ENCODE results near the gene GPR183. TPM values are rescaled to one million over a fixed set of nuclear protein-coding genes. Genes with fewer than 3 reads are reported as not detected.
A peak's percentile ranks its signal among the peaks of the same experiment; 100 is the strongest.

The GPR183 gene
- total RNA-seq, 1 experiment from 2014 or later, result not detected

DNA sequence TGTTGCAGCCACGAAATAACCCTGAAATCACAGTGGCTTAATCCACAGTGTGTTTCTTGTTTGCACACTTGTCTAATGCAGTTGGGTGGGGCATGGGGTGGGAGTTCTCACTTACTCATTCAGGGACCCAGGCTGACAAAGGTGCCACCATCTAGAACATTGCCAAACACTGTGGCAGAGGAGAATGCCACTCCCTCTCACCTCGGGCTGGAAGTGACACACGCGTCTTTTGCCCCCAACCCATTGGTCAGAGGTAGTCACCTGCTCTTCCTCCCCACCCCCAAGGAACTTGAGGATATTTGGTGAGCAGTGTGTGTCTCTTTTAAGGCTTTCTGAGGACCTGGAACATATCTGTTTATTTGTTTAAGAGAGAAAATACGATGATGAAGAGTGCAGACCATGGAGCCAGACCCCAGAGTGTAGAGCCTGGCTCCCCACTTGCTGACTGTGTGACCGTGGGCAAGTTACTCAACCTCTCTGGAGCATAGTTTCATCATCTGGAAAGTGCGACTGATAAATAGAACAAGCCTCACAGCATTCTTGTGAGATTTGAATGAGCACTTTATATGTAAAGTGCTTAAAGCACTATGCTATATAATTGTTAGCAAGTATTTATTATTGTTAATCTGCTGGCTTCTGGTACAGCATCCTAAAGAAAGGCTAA lies 17.4 kb downstream of the GPR183 start:
- intact Hi-C loops (cut with micrococcal nuclease), result no loop called here
- H3K4me1 Mint-ChIP-seq (ENCODE audit: insufficient read depth, unreplicated experiment), result no peaks in the 10 kb centered on the region
- H3K27me3 Mint-ChIP-seq (ENCODE audit: insufficient read depth, unreplicated experiment), result no peaks in the 10 kb centered on the region
- H3K9me3 Mint-ChIP-seq (ENCODE audit: unreplicated experiment), result no peaks in the 10 kb centered on the region
- CTCF ChIA-PET, result interaction anchor here (1.8 kb wide), 1 partner anchor 147 kb away, joined by 6 read pairs; no protein-coding TSS in a partner anchor
- peaks cover 39% of the 10 kb centered on the region for H3K36me3 Mint-ChIP-seq (ENCODE audit: insufficient read depth, unreplicated experiment)
- DNase-seq (ENCODE audit: unreplicated experiment), result no peak
- POLR2A ChIA-PET, result no interaction called here
- H3K27ac Mint-ChIP-seq (ENCODE audit: low read depth, unreplicated experiment), result no peak overlapping the region
- H3K4me3 Mint-ChIP-seq (ENCODE audit: unreplicated experiment), result no peak overlapping the region
- TF ChIP-seq, protein P1, sequence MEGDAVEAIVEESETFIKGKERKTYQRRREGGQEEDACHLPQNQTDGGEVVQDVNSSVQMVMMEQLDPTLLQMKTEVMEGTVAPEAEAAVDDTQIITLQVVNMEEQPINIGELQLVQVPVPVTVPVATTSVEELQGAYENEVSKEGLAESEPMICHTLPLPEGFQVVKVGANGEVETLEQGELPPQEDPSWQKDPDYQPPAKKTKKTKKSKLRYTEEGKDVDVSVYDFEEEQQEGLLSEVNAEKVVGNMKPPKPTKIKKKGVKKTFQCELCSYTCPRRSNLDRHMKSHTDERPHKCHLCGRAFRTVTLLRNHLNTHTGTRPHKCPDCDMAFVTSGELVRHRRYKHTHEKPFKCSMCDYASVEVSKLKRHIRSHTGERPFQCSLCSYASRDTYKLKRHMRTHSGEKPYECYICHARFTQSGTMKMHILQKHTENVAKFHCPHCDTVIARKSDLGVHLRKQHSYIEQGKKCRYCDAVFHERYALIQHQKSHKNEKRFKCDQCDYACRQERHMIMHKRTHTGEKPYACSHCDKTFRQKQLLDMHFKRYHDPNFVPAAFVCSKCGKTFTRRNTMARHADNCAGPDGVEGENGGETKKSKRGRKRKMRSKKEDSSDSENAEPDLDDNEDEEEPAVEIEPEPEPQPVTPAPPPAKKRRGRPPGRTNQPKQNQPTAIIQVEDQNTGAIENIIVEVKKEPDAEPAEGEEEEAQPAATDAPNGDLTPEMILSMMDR (IDR thresholded peaks at IDR 0.05; ENCODE audit: unreplicated experiment), result no peak
- no TSS peak for BruUV-seq (replicated peaks)

DNA sequence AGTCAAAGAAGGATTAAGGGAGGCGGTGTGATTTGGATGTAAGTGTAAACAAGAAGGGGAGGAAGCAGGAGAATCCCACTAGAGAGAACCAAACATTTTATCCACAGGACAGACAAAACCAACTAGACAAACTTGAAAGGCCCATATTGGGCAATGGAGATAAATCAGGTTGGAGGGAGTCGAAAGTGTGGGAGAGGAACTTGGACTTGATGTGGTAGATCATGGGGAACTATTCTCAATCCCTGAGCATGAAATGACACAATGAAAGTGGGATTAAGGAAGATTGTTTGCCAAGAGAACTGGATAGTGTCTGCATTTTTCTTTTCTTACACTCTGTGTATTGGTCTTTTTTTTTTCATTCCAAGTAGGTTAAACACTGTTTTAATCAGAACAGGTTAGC lies 17.9 kb downstream of the GPR183 start:
- H3K27me3 Mint-ChIP-seq (ENCODE audit: insufficient read depth, unreplicated experiment), result no peaks in the 10 kb centered on the region
- TF ChIP-seq, protein P1 (IDR thresholded peaks at IDR 0.05; ENCODE audit: unreplicated experiment), result no peak
- no peaks in the 10 kb centered on the region for H3K4me1 Mint-ChIP-seq (ENCODE audit: insufficient read depth, unreplicated experiment)
- ChIA-PET POLR2A (no interaction called here), CTCF (interaction anchor here (1.8 kb wide), 1 partner anchor 147 kb away, joined by 6 read pairs; no protein-coding TSS in a partner anchor)
- H3K9me3 Mint-ChIP-seq (ENCODE audit: unreplicated experiment), result no peaks in the 10 kb centered on the region
- no peak overlapping the region for H3K4me3 Mint-ChIP-seq (ENCODE audit: unreplicated experiment)
- no TSS peak for BruUV-seq (replicated peaks)
- peaks cover 39% of the 10 kb centered on the region for H3K36me3 Mint-ChIP-seq (ENCODE audit: insufficient read depth, unreplicated experiment)
- intact Hi-C loops (cut with micrococcal nuclease), result no loop called here
- no peak overlapping the region for H3K27ac Mint-ChIP-seq (ENCODE audit: low read depth, unreplicated experiment)
- no peak for DNase-seq (ENCODE audit: unreplicated experiment)

DNA sequence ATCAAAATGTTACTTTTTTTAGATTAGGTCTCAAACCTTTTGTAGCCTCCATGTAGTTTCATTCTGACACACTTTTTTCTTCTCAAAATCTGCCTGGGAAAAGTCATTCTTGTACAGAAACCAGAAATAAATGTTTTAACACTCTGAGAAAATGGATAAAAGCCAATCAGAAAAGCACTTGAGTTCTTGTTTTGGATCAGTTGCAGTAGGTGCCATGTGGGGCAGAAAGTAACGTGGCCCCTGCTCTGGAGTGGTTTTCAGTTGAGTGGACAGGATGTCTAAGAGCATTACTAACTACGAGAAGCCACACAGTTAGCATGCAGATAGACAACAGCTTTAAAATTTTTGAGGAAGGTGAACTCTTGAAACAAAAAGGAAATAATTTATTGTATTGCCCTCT lies 19.1 kb downstream of the GPR183 start:
- ChIA-PET CTCF (interaction anchor here (1.8 kb wide), 1 partner anchor 149 kb away, joined by 6 read pairs; no protein-coding TSS in a partner anchor), POLR2A (interaction anchor here (2.2 kb wide), 1 partner anchor 18 kb away, joined by 6 read pairs; no protein-coding TSS in a partner anchor)
- no peak overlapping the region for H3K4me3 Mint-ChIP-seq (ENCODE audit: unreplicated experiment)
- H3K27me3 Mint-ChIP-seq (ENCODE audit: insufficient read depth, unreplicated experiment), result no peaks in the 10 kb centered on the region
- BruUV-seq (replicated peaks), result no TSS peak
- peaks cover 33% of the 10 kb centered on the region for H3K36me3 Mint-ChIP-seq (ENCODE audit: insufficient read depth, unreplicated experiment)
- TF ChIP-seq, protein P1 (IDR thresholded peaks at IDR 0.05; ENCODE audit: unreplicated experiment), result no peak
- intact Hi-C loops (cut with micrococcal nuclease), result no loop called here
- H3K27ac Mint-ChIP-seq (ENCODE audit: low read depth, unreplicated experiment), result no peak overlapping the region
- DNase-seq (ENCODE audit: unreplicated experiment), result peak; percentile 41
- no peaks in the 10 kb centered on the region for H3K9me3 Mint-ChIP-seq (ENCODE audit: unreplicated experiment)
- no peaks in the 10 kb centered on the region for H3K4me1 Mint-ChIP-seq (ENCODE audit: insufficient read depth, unreplicated experiment)

DNA sequence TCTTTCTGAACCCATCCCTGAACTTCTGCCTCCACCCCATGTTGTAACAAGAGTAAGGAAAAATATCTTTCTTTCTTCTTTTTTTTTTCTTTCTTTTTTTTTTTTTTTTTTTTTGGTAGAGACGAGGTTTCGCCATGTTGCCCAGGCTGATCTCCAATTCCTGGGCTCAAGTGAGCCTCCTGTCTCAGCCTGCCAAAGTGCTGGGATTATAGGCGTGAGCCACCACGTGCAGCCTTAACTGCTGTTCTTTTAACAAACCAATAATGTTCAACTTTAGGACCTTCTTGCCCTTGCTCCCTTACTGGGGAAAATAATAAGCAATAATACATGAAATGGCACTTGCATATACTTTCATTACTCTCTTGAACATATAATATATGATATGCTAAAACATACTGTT lies 19.6 kb downstream of the GPR183 start:
- ChIA-PET CTCF (interaction anchor here (0.6 to 1.8 kb wide), 2 partner anchors 101 to 149 kb away, joined by 4 to 6 read pairs; no protein-coding TSS in a partner anchor), POLR2A (interaction anchor here (2.2 kb wide), 1 partner anchor 18 kb away, joined by 6 read pairs; no protein-coding TSS in a partner anchor)
- no peak for DNase-seq (ENCODE audit: unreplicated experiment)
- Mint-ChIP-seq H3K4me1 (ENCODE audit: insufficient read depth, unreplicated experiment) (no peaks in the 10 kb centered on the region), H3K27me3 (ENCODE audit: insufficient read depth, unreplicated experiment) (no peaks in the 10 kb centered on the region), H3K36me3 (ENCODE audit: insufficient read depth, unreplicated experiment) (peaks cover 28% of the 10 kb centered on the region), H3K27ac (ENCODE audit: low read depth, unreplicated experiment) (no peak overlapping the region), H3K4me3 (ENCODE audit: unreplicated experiment) (no peak overlapping the region), H3K9me3 (ENCODE audit: unreplicated experiment) (no peaks in the 10 kb centered on the region)
- TF ChIP-seq, protein P1 (IDR thresholded peaks at IDR 0.05; ENCODE audit: unreplicated experiment), result no peak
- intact Hi-C loops (cut with micrococcal nuclease), result no loop called here
- BruUV-seq (replicated peaks), result no TSS peak

Measured in MCF 10A (cell line).